ENCODE results near the gene SMCO3.

Gene SMCO3

DNA sequence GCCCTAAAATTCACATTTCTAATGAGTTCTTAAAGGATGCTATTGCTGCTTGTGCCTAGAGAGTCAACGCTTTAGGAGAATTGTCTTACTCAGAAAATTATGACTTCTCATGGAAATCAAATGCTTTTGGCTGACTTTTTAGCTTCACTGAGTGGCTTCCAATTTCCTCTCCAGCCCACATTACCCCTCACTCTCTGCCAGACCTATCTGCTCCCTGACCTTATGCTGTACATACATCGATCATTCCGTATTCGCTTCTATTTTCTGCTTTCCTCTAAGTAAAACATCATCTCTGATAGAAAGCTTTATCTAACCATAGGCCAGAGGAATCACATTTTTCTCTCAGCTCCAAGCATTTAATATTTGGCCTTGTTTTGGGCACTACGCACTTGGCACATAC, 12.5 kb upstream of the SMCO3 start:
- DNase-seq, result no peak

GRCh38 chr12:14825256-14825655, 11.3 kb upstream of the SMCO3 start:
- DNase-seq, result no peak

- no peak for DNase-seq
Observed at GRCh38 chr12:14824012-14824634, 10.1 kb upstream of the SMCO3 start.

GRCh38 chr12:14811486-14811885, 2.5 kb downstream of the SMCO3 start:
- DNase-seq, result no peak

GRCh38 chr12:14810953-14811483, 3.0 kb downstream of the SMCO3 start:
- peak; percentile 19 for DNase-seq

DNA sequence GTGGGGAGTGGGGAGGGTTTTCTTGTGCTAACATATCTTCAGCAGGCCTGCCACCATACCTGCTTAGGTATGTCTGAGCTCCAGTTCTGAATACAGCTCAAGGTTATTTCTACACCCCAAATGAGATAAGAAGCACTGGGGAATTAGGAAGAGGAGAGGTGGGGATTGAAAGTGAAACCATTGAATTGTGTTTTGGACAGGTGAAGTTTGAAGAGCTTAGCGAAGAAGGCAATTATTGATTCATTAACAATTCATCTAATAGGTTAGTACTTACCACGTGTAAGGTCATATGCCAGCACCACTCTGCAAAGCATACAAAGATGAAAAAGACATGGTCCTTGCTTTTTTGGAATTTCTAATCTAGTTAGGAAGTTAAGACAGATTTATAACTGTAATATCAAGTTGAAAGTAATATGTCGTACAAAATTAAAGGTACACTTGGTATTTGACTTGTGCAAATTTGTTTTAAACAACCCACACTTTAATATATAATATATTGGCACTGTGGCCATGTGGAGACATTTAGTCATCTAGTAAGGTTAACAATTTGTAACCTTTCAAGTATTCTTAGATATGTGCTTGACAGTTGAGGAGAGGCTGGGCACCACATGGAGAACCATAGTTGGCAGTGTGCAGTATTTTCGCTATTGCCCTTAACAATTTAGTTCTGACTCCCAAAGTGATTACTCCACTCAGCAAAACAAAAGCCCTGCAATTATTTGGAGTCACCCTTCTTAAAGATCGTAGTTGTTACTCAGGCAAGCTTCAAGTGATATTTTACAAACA, 3.6 kb downstream of the SMCO3 start:
- DNase-seq, result no peak

GRCh38 chr12:14803830-14804160, 10.2 kb downstream of the SMCO3 start:
- peak; percentile 90 for DNase-seq

DNA sequence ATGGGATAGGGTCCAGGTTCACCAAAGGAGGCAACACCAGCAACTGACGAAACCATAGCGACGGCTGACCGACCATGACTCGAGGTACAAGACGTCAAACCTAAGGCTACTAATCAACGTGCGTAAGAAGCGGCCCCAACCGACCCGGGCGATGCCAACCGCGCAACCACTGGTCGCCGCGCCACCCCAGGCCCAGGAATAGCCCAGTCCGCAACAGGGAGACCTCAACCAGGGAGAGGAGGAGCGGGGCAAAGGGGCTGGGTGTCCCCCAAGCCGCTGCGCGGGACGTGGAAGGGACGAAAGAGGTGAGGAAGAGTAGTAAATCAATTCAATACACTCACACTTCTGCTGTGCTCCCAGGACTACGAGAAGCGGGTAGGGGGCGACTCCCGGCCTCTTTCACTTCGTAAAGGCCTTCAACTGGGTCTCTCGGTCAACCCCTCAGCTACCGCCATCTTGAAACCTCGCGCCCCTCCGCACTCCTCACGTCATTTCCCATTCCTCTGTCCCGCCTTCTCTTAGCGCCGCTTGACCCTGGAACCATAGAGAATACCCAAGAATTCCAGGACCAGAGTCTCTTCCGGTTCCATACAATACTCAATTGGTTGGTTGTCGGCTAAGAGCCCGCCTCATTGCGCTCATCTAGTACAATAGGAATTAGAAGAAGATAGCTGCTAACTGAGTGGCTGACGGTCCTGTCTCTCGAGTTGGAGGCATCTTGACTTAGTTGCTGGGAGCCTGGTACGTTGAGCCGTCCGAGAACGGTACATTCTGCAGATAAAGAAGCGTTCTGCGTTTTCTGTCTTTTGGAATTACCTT, 10.8 kb downstream of the SMCO3 start, which contains the start of the genes C12orf60 and WBP11:
Gene C12orf60 (plus strand): TSS at position 660 of the 819 bp plus-strand sequence. CDS start 19,266 bp downstream, outside the sequence.
Gene WBP11 (minus strand): TSS at position 468 of the 819 bp plus-strand sequence. CDS start 2,095 bp downstream, outside the sequence.
- peak; percentile 99 for DNase-seq

DNA sequence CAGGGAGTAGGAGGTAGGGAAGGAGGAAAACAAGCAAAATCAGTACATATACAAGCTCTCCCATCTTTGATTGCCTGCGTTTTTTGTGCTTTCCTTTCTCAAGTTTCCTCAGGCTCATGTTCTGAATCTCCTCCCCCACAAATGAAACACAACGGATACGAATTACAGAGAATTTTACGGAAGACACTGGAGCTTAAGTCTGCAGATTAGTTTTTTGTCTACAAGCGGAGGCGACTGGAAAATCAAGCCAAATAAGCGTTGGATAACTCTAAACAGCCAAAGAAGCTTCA, 11.3 kb downstream of the SMCO3 start:
- DNase-seq, result no peak

GRCh38 chr12:14802247-14802646, 11.7 kb downstream of the SMCO3 start:
- DNase-seq, result no peak

GRCh38 chr12:14795028-14795448, 18.9 kb downstream of the SMCO3 start:
- no peak for DNase-seq

DNA sequence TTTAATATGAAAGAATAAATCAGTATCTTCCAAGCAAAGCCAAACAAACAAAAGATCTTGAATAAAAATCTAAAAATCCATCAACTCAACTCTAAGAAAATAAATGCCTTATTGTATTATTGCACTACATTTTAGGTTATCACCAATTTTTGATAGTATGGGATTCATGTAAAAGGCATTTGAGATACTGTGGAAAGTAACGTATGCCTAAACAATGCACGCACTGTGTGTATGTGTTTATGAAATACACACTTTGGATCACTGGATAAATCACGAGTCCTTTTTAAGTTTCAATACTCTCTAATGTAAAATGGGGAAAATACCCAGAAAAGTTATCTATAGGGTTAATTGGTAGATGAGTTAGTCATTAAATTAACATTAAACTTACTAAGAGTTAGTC, 28.4 kb downstream of the SMCO3 start:
- DNase-seq, result no peak

DNA sequence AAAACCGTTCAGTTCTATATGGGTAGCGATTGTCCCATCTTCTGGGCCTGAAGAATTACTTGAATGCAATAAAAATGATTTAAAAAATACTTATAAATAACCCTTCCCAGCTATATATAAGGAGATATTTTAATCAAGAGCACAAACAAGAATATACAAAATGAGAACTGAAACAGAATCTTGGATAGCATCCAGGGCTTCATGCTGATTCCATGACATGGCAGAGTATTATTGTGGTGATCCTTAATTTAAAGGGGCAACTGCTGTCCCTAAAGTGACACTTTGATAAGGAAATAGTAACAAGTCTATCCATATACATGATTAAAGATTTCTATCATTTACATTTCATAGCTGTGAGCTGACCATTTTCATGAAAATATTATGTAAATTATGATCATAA, 29.5 kb downstream of the SMCO3 start:
- DNase-seq, result no peak

- DNase-seq, result no peak
Observed at GRCh38 chr12:14782756-14783155, 31.2 kb downstream of the SMCO3 start.

GRCh38 chr12:14781563-14781962, 32.4 kb downstream of the SMCO3 start:
- DNase-seq, result no peak

- DNase-seq, result no peak
Observed at GRCh38 chr12:14780859-14781258, 33.1 kb downstream of the SMCO3 start.

- DNase-seq, result no peak
Observed at GRCh38 chr12:14779834-14780233, 34.1 kb downstream of the SMCO3 start.

DNA sequence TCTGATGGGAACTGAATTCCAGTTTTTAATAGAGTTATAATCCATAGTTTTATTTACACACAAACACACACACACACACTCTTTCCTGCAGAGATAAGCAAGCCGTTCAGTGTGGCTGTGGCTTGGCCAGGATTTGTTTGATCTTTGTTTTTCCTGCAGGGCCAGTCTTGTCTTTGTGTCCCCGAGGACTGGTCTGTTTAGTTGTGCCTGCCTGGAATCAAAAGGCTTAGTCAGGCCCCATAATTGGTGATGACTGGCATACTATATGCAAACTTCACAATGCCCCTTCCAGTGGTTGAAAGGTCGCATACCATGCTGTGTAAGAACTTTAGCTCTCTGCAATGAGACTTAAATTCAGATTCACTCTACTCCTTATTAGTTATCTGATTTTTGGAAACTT, 36.7 kb downstream of the SMCO3 start:
- no peak for DNase-seq

- DNase-seq, result no peak
Observed at GRCh38 chr12:14776236-14776961, 37.6 kb downstream of the SMCO3 start.

- no peak for DNase-seq
Observed at GRCh38 chr12:14775636-14775980, 38.4 kb downstream of the SMCO3 start.

DNA sequence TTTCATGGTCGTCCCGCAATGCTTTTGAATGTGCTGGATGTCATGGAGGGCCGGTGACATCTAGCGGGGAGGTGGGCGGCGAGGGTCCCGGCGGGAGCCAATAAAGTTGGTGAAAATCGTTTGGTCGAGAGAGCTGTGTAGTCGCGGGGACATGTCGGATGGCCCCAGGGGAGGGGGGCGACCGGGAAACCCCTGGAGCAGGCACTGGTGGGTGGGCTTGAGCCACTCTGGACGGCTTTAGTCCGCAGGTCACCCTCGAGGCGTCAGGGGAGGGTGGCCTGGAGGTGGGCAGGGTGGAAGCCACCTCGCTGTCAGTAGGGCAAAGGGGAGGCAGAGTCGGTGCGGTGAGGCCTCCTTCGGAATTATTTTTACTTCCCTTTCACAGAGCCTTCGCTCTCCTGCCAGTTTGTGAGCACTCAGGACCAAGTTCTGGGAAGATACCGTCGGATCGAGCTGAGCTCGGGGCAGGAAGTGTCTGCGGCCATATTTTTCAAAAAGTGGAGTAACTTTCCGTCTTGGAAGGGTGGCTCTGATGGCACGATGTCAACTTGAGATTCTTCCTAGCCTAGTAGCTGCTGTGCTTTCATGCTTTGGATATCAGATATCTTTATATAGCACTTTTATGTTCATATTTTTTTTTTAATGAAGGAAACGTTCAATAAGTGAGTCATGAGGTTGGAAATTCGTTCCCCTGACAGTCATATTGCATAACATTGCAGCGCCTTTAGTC, 38.9 kb downstream of the SMCO3 start:
- DNase-seq, result no peak

Measured in NCI-H1092 treated with DMSO at 0.1 percent for 48 hours (cell line).